WERI-Rb-1 (cell line): Measurements from ENCODE around the gene ALKBH6.

Source experiments
- DNase-seq: peaks from one replicate; pipeline ENCODE4 v3.0.0-alpha.2; 2020
- H3K27ac ChIP-seq: fragments of 250-450 bp; sonication (Bioruptor Pico); 2 replicates; pipeline ENCODE4 v1.5.1; 2020; ENCODE audit warnings: mild to moderate bottlenecking, moderate library complexity
- H3K27me3 ChIP-seq: fragments of 250-450 bp; sonication (Bioruptor Pico); 2 replicates; pipeline ENCODE4 v1.5.1; 2021; ENCODE audit warnings: mild to moderate bottlenecking, low read depth, moderate library complexity; ENCODE audit not compliant: insufficient read depth, severe bottlenecking
- H3K36me3 ChIP-seq: fragments of 250-450 bp; sonication (Bioruptor Pico); 2 replicates; pipeline ENCODE4 v1.5.1; 2020; ENCODE audit warnings: mild to moderate bottlenecking, moderate library complexity
- H3K4me3 ChIP-seq: 2 replicates; pipeline ENCODE4 v1.5.1; 2011; ENCODE audit warnings: low read depth, mild to moderate bottlenecking, control low read depth, low read length
- H3K9me3 ChIP-seq: fragments of 250-450 bp; sonication (Bioruptor Pico); 2 replicates; pipeline ENCODE4 v1.5.1; 2021; ENCODE audit warnings: mild to moderate bottlenecking, moderate library complexity; ENCODE audit not compliant: severe bottlenecking
- CTCF ChIP-seq: IDR thresholded peaks from 2 replicates; pipeline ENCODE4 v1.5.1; 2011; ENCODE audit warnings: low read depth, mild to moderate bottlenecking, control low read depth, inconsistent platforms, low read length

ALKBH6 gene

DNA sequence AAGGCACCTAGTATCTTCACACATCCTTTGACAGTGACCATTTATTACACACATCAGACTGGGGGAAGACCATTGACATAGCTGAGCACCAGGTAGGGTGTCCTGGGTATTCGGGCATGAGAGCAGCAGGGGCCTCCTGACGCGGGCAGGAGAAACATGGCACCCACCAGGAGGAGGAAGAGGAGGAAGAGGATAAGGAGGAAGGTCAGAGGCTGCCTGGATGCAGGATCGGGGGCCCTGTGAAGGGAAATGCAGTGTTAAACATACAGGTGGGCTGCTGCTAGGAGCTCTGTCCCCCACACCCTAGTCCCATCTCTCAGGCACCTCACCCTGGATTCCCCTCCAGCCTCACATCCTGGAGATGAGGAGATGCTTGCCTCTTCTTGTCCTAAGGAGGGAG, 10.7 kb downstream of the ALKBH6 start:
- no peak overlapping the region for H3K4me3 ChIP-seq
- no peak for TF ChIP-seq CTCF
- peaks cover 6% of the 10 kb centered on the region for H3K36me3 ChIP-seq
- DNase-seq, result no peak
- H3K27ac ChIP-seq, result no peak overlapping the region
- no peaks in the 10 kb centered on the region for H3K9me3 ChIP-seq
- H3K27me3 ChIP-seq, result no peaks in the 10 kb centered on the region

GRCh38 chr19:36001605-36002004, 12.4 kb downstream of the ALKBH6 start:
- TF ChIP-seq CTCF, result no peak
- no peaks in the 10 kb centered on the region for H3K9me3 ChIP-seq
- no peak for DNase-seq
- H3K27me3 ChIP-seq, result no peaks in the 10 kb centered on the region
- no peak overlapping the region for H3K27ac ChIP-seq
- no peak overlapping the region for H3K4me3 ChIP-seq
- H3K36me3 ChIP-seq, result peaks cover 20% of the 10 kb centered on the region

DNA sequence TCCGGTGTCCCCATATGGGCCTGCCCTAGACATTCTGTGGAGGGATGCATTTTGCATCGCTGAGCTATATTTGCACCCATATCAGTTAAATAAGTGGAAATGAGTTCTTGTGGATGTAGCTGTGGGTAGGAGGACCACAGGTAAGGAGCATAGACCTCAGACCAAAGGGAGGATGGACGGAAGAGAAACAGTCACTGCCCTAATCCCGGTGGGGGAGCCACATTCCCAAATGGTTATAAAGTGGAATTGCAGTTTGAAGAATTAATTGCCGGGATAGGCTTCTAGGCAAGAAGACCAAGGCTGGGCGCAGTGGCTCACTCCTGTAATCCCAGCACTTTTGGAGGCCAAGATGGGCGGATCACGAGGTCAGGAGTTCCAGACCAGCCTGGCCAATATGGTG, 17.2 kb downstream of the ALKBH6 start:
- TF ChIP-seq CTCF, result no peak
- Histone ChIP-seq H3K36me3 (peaks cover 20% of the 10 kb centered on the region), H3K27ac (no peak overlapping the region), H3K9me3 (no peaks in the 10 kb centered on the region), H3K4me3 (no peak overlapping the region), H3K27me3 (no peaks in the 10 kb centered on the region)
- DNase-seq, result no peak

DNA sequence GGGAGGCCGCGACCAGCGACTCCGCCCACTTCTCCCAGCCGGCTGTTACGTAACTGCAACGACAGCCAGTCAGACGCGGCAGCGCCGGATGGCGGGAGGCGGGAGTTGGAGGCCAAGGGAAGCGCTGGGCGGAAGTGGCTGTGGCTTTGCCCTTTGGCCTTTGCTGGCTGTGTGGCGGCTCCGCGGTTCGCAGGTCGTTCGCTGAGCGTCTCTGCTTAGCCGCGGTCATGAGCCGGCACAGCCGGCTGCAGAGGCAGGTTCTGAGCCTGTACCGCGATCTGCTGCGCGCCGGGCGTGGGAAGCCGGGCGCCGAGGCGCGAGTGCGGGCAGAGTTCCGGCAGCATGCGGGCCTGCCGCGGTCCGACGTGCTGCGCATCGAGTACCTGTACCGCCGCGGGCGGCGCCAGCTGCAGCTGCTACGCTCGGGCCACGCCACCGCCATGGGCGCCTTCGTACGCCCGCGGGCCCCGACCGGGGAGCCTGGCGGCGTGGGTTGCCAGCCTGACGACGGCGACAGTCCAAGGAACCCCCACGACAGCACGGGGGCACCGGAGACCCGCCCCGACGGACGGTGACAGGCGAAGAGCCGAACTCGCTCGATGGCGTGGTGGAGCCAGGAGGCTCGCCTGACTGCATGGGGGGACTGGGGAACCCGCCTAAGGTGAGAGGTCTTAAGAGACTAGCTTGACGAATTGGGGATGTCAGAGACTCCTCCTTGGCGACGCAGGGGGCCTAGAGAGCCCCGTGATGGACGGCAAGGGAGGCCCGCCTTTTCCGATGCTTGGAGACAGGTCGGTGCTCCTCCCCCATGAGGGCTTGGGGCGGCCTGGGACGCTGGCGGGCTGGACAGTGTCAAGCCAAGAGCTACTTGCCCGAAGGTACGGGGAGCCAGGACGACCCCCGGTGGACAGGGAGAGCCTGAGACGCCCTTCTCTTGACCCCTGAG, 18.7 kb downstream of the ALKBH6 start, which contains the start of gene SDHAF1:
SDHAF1 (plus strand) TSS at position 141 of the 946 bp plus-strand sequence; CDS start at position 228, 87 bp downstream.
- Histone ChIP-seq H3K36me3 (peaks cover 20% of the 10 kb centered on the region), H3K27ac (peak within 1 kb of the TSS; percentile 83), H3K9me3 (no peaks in the 10 kb centered on the region), H3K4me3 (peak within 1 kb of the TSS; percentile 54), H3K27me3 (no peaks in the 10 kb centered on the region)
- no peak for TF ChIP-seq CTCF
- peak; percentile 96 for DNase-seq

DNA sequence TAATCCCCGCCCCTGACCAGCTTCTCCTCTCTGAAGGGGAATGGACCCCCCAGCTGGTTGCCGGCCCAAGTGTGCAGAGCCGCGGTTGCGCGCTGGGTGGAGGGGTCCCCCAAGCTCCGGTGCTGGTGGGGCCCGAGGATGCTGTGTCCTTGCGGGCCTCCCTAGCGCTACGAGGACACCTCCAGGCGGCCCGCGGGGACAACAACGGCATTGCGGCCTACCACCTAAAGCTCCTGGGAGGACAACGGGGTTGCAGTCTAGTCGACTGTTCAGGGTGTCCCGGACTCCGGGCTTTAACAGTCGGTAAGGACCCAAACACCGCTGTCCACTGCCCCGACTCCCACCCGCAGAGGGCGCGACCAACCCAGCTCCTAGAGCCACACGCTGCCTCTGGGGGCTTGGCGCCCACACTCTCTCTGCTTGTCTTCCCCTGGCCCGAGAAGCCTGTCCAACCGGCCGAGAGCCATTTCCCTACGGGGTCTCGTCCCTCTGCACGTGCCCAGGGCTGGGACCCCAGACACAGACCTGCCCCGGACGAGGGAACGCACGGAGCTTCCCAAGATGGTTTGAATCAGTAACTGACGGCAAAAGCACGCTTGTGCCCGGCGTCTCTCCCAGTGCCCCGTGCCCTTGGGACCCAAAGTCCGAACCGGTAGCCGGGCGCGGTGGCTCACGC, 20.0 kb downstream of the ALKBH6 start:
- TF ChIP-seq CTCF, result peak; percentile 29; the same call in 1 of the 2 replicates
- Histone ChIP-seq H3K27me3 (no peaks in the 10 kb centered on the region), H3K9me3 (no peaks in the 10 kb centered on the region), H3K27ac (peak overlapping the region; percentile 83; the same call in 1 of the 2 replicates), H3K36me3 (peaks cover 20% of the 10 kb centered on the region), H3K4me3 (no peak overlapping the region)
- DNase-seq, result no peak
